MM.1S (cell line): ENCODE measurements around the gene AKTIP.

ENCODE experiments used
- CTCF ChIP-seq: fragments of 300-600 bp; sonication (generic); IDR thresholded peaks from 2 replicates; pipeline ENCODE4 v1.5.1; 2016; ENCODE audit warnings: antibody characterized with exemption, low read length, mixed read lengths
- EZH2 ChIP-seq: fragments of 300-600 bp; sonication (generic); optimal IDR thresholded peaks from 2 replicates; pipeline ENCODE3; 2017; ENCODE audit warnings: low read depth, mild to moderate bottlenecking, antibody characterized with exemption, low read length, mixed read lengths

GRCh38 chr16:53541326-53541725 is 38.3 kb upstream of the AKTIP start:
- TF ChIP-seq CTCF (no peak), EZH2 (no peak)
